ENCODE data around the gene SLC37A1. TPM values are rescaled to one million over a fixed set of nuclear protein-coding genes. Genes with fewer than 3 reads are reported as not detected.

The SLC37A1 gene
- total RNA-seq, 1 experiment from 2014 or later: 8.9 TPM

DNA sequence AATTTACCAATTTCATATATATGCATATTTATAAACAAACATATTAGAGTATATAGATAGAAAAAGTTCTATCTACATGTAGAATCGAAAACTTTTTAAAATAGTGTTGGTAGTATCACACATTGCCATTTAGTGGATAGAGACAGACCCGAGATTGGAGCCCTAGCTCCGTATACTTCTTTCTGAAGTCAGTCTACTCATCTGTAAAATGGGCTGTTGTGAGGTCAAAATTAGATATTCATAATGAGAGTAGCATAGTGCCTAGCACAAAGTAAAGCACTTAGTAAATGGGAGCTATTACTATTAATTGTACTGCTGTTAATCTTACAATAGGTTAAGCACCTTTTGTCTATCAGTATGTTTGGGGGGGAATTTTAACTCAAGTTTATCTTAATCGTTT lies 13.4 kb upstream of the SLC37A1 start:
- DNase-seq (ENCODE audit: extremely low read depth, low read depth): no peak

DNA sequence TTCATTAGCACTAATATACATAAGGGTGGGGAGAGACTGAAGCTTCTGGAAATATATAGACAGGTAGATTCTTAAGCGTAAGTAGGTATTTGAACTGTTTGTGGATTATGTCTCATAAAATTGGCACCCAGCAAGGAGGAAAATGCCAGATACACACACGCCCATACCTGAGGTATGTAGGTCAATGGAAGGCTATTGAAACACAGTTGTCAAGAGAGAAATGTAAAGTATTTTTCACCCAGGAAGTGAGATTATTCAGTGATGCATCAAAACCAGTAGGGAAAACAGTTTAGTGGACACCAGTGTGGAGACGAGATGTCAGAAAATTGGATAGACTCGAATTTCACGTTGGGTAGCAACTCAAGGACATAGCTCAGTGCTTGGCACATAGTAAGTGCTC lies 12.9 kb upstream of the SLC37A1 start:
- no peak for DNase-seq (ENCODE audit: extremely low read depth, low read depth)

DNA sequence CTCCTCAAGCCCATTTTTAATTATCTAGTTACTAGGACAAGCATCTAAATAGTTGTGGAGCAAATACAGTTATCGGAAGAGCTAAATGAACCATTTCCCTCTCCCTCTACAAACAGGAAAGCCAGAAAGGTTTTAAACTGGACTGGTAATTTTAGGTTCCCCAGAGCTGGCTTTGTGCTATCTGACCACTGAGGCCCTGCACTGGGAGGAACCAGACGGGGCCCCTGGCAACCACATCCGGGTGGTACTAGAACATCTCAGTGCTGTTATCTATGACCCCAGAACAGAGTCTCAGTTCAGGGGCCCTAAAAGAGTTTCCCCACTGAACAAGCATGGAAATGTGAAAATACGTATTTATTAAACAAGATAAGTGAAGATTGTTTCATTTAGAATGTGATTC lies 9.9 kb upstream of the SLC37A1 start:
- DNase-seq (ENCODE audit: extremely low read depth, low read depth): no peak

DNA sequence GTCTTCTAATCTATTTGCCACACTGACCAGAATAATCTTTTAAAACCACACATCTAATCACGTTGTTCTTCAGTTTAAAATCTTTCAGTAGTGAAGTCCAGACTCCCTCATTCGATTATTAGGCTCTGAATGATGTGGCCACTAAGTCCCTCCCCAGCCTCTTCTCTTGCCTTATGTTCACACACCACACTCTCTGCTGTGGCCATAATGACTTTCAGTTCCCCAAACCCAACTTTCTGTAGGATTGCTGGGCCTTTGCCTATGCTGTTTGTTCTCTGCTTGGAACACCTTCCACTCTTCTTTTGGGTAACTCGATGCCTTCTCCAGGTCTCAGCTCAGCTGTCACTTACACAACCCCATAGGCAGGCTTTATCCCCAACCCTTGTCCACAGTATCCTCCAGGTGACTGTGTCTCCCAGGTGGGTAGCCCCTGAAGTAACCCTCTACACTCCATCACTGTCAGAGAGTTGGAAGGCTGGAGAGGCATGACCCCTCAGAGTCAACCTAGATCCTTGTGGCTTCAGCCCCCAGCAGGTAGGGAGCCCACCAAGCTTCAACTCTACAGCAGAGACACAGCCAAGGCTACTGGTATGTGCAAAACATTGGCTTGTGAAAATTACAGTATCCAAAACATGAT lies 8.4 kb upstream of the SLC37A1 start:
- DNase-seq (ENCODE audit: extremely low read depth, low read depth): no peak

DNA sequence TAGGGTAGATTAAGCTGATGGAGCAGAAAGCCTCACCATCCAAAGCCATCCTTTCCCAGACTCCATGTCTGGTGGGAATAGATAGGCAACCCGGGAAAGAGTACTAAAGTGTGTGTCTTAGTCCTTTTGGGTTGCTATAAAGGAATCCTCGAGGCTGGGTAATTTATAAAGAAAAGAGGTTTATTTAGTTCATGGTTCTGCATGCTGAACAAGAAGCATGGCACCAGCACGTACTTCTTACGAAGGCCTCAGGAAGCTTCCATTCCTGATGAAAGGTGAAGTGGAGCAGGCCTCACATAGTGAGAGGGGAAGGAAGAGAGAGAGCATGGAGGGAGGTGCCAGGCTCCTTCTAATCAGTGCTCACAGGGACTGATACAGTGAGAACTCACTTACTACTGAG lies 6.2 kb upstream of the SLC37A1 start:
- DNase-seq (ENCODE audit: extremely low read depth, low read depth): no peak

DNA sequence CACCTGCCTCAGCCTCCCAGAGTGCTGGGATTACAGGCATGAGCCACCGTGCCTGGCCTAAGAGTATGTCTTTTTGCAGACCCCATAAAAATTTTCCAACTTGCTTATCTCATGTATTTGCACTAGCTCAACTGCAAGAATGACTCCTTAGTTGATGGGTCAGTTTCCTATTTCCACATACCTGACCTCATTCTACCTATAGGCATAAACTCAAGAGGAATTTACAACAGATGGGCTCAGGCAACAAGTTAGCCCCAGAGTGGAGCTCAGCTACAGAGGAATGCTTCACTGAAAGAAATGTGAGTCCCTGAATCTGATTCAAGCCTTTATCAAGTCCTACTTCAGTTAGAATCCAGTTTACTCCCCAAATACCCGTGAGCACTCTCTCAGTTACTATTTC lies 5.3 kb upstream of the SLC37A1 start:
- DNase-seq (ENCODE audit: extremely low read depth, low read depth): no peak

DNA sequence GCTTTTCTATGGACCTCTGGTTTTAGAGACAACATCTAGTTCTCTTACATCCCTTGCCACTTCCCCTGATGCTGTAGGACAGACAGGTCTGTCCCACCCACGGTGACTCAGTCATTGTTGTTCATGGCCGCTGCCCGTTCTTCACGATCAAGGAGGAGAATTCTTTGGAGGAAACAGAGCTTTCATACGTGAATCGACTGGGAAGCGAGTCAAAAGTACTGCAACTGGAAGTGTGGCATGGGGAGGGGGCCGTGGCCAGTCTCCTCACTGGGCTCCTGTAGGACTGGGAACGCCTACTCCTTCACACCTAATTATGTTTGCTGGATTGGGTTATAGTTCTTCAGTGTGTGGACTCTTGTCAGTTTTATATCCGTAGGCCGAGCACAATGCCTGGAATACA lies 4.4 kb upstream of the SLC37A1 start:
- DNase-seq (ENCODE audit: extremely low read depth, low read depth): no peak

DNA sequence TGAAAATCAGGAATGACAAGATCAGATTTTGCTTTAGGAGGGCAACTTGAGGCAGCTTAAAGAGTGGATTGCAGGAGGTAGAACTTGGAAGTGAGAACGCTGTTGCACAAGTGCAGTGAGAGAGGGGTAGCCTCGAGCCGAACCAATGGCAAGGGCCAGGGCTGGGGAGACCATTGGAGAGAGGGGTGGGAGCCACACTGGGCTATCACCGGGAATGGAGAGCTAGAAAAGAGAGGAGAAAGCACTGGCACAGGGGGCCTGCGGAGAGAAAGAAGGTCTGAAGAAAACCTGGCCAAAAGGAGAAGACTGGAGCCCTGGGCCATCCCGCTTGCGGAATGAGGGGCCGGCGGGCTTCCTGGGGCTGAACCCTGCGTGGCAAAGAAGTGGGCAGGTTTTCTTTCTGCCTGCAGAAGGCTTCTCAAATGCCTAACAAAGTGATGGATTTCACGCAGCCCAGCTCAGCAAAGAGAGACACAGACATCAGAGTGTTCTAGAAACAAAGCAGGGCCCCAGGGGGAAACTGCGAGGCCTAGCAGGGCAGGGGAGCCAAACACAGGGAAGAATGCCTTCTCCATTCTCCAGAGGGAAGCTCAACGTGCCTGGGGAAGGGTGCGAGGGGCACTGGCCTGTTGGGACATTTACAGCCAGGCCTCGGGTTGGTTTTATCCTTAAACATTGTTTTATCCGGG lies 1.2 kb upstream of the SLC37A1 start:
- no peak for DNase-seq (ENCODE audit: extremely low read depth, low read depth)

DNA sequence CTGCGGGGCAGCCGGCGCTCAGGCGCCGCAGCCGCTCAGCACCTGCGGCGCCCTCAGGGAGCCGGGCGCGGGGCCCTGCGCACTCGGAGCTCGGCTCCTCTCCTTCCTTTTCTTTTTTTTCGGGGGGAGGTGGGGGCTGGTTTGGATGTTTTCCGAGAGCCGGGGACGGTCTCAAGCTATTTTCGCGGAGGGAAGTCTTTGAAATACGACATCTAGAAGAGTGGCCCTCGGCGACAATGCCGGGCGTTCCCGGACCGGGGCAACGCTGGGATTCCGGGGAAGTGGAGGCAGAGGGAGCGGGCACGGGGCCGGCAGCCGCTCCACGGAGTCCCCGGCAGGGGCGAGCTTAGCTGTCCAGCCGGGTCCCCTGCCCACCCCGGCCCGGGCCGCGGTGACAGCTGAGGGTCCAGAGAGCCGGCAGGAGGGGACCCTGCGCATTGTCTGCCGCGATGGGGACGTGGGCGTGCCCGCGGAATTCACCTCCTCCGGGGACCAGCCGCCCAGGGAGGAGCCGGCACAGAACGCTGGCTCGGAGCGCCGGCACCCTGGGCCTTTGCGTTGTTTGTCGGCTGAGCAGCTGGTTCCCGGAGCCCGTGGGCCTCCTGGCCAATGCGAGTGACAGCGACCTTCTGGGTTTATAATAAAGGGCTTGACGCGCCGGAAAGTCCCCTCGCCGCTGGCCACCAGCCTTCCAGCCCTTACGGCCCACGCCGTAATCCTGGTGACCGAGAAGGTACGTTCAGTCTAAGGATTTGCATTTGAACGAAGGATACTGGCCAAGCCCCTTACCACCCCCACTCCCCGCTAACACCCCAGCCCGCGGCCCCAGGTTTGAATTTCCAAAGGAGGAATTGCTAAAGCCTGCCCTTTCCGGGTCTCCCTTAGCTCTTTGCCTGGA lies 582 bp downstream of the SLC37A1 start:
- DNase-seq (ENCODE audit: extremely low read depth, low read depth): no peak

DNA sequence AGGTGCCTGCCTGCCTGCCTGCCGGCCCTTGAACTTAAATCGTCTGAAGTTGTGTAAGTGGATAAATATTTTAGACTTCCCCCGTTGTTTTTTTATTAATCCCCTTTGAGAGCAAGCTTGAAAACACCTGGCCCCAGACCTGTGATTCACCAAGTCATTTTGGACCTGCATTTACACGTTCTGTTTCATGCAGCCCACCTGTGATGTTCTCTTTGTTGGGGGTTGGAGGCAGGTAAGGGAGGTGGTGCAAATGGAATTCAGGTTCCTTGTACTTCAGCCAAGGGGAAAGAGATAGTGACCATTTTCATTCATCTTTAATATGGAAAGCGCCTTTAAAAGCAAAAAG lies 1.2 kb downstream of the SLC37A1 start:
- DNase-seq (ENCODE audit: extremely low read depth, low read depth): no peak

DNA sequence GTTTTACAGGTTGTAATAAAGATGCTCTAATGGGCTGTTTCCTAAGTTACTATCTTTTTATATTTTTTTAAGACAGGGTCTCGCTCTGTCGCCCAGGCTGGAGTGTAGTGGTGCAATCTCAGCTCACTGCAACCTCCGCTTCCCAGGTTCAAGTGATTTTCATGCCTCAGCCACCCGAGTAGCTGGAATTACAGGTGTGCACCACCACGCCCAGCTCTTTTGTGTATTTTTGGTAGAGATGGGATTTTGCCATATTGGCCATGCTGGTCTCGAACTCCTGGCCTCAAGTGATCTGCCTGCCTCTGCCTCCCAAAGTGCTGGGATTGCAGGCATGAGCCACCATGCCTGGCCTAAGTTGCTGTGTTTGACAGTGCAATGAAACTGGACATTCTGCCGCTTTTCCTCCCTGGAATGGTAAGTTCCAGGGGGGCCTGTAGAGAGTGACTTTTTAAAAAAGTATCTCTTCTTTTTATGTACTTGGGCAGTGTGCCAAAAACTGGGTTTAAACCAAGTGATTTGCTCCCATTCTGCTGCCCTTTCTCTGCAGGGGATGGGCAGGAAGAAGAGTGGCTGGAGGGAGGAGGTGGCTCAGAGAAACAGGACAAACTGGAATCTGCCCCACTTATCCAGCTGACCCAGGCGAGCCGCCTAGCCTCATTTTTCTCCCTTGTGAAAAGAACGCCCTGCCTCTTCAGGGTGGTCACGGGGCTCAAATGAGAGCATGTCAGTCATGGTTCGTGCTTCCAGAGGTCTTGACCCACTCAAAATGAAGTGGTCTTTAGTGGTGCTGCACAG lies 2.3 kb downstream of the SLC37A1 start:
- DNase-seq (ENCODE audit: extremely low read depth, low read depth): no peak

DNA sequence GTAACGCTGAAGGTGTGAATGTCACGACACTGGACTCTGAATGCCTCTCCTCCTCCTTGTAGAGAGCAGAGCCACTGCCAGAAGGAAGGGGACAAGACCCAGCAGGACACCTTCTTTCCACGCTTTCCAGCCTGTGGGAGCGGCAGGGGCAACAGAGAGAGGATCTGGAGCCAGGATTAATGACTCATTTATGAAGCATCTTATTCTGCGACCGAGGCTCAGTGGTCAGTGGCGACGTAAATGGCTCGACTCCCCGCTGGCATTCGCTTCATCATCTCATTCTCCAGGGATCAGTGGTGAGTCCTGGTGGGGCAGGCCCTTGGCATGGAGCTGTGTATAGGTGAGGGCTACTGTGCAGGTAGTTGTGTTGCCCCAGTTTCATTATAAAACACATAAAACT lies 4.6 kb downstream of the SLC37A1 start:
- DNase-seq (ENCODE audit: extremely low read depth, low read depth): peak; percentile 66

DNA sequence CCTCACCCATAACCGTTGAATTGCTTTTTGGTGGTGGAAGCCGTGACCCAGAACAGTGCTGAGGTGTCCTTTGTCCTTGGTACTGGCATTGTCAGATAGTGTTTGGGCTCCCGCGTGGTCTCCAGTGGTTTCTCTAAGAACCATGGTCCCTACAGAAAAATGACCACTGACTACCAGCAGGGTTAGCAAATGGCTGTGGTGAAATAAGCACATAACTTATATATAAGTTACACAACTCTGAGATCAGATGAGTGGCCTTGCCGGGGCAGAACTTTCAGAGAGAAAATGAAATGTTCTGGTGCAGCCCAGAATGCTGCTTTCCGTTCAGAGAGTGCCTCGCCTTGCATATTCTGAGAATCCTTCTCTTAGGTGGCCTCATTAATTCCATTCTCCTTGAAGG lies 5.0 kb downstream of the SLC37A1 start:
- DNase-seq (ENCODE audit: extremely low read depth, low read depth): no peak

DNA sequence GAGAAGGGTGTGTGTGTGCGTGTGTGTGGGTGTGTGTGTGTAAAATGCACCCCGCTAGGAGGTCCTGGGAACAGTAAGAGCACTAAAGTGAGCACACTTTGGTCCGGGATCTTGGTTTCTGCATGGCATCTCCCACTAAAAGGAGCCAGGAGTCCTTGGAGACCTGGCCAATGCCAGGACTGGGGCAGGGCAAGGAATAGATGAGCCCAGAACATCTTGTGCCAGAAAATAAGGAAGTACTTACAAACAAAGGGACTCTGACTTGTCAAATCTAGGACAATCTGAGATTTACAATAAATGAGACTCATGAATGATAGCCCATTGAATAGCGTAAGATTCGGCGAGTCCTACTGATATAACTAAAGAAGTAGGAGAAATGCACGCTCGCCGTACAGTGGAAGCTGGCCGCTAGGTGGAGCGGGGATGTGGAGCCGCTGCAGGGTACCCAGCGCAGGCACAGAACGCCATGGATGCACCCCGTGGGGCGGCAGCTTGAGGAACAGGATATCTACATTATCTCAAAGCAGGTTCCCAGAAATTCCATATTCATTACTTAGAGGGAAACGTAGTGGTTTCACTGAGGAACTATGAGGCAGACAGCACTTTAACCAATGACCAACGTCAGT lies 7.1 kb downstream of the SLC37A1 start:
- DNase-seq (ENCODE audit: extremely low read depth, low read depth): no peak

DNA sequence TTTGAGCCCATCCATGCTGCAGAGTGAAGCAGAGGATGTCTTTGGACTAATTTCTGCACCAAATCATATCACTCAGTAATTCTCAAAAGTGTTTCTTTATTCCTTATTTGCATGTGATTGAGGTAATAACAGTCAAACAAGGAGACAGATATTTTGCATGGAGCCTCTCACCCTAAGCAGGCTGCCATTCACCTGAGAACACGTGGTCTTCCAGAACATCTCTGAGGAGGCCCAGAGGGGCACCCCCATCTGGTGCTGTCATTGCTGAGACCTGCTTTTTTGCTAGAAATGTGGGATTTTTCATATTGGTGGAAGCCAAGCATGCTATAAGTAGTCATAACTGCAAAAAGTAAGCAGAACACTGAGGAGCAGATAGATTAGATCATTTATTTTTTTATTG lies 7.7 kb downstream of the SLC37A1 start:
- no peak for DNase-seq (ENCODE audit: extremely low read depth, low read depth)

DNA sequence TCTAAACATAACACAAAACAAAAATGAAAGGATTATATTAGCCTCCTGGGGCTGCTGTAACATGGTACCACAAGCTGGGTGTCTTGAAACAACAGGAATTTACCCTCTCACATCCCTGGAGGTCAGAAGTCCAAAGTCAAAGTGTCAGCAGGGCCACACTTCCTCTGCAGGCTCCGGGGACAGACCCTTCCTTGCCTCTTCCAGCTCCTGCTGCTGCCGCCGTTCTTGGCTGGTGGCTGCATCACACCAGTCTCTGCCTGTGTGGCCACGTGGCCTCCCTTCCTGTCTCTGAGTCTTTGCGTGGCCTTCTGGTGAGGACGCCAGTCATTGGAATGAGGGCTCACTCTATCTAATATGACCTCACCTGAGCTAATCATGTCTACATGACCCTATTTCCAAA lies 8.2 kb downstream of the SLC37A1 start:
- DNase-seq (ENCODE audit: extremely low read depth, low read depth): no peak

DNA sequence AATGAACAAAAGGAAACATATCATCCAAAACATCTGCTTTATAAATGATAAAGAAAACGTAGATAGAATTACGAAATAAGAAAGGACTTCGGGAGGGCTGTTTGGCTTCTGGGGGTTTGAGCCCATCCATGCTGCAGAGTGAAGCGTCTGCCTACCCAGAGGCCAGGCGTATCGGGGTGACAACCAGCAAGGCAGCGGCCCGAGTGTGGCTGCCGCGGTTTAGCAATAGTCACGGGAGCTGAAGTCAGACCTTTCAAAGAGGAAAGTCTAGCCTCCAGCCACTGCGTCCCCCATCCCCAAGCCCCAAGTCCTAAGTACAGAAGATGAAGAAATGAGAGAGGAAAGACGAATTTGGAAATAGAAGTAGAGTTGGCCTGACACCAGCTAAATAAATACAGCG lies 8.6 kb downstream of the SLC37A1 start:
- DNase-seq (ENCODE audit: extremely low read depth, low read depth): no peak

DNA sequence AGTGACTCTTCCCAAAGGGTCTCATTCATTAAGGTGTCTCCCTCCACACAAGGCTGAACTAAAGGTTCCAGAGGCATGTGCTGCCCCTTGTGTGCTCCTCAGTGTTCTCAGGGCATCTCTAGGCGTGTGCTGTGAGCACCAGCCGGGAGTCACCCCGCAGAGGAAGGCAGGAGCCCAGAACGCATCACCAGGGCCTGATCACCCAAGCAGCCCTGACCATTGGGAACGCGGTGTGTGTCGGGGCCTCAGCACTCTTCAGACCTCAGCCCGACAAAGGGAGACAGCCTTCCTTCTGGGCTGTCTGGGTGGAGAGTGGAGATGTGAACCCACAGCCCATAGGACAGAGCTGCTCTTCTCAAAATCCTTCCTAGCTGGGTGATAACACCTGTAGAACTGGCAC lies 9.1 kb downstream of the SLC37A1 start:
- no peak for DNase-seq (ENCODE audit: extremely low read depth, low read depth)

DNA sequence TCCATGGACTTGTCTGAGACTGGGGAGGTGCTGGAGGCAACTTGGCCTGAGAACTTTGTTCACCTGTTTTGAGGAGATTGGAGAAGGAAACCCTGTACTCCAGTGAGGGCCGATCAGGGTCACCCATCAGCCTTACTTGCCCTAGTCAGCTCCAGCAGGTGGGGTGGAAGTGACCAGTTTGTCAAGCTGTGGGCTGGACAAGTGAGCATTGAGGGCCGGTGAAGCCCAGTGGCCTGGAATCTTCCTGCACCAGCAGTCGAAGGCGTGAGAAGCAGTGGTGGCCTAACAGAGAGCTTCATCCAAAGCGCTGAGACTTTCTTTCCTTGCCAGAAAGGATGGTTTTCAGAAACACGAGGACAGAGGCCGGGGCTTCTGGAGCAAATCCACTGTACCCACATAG lies 9.6 kb downstream of the SLC37A1 start:
- DNase-seq (ENCODE audit: extremely low read depth, low read depth): no peak

DNA sequence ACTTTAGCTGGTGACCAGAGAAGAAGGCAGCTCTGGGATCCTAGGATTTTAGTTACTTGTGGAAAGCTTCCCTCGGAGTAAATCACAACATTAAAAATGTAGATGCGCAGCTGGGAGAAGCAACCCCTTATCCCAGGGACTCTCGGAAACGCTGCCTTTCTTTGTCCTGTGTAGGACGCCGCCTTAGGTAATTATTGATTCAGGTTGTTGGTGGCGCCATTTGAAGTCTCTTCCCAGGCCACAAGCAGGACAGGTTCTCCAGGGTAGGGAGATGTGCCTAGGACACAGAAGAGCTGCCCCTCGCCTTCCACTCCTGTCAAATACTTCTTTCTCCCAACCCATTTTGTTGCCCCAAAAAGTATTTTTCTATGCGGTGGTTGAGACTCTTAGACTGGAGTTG lies 10.3 kb downstream of the SLC37A1 start:
- no peak for DNase-seq (ENCODE audit: extremely low read depth, low read depth)

All from NCI-H460 (cell line).